Endothelial cell of umbilical vein (primary cell): Measurements from ENCODE around the gene RER1. TPM values are rescaled to one million over a fixed set of nuclear protein-coding genes. Genes with fewer than 3 reads are reported as not detected.

ENCODE experiments used
- BruUV-seq: library from RNA; stranded (reverse); fragments of 400-500 nt; replicated peaks from 2 replicates; lab custom pipeline; 2021; lab: Mats Ljungman, UMichigan
- CTCF ChIA-PET: fragments of 300-600, 350-600 bp; sonication (Branson Sonifier 250); formaldehyde crosslinking; loops from one replicate; lab custom pipeline; 2021; ENCODE audit warnings: antibody characterized with exemption, inconsistent platforms; lab: Charles Lee
- POLR2A ChIA-PET: fragments of 300-600, 350-600 bp; sonication (Branson Sonifier 250); formaldehyde crosslinking; loops from one replicate; lab custom pipeline; 2021; ENCODE audit warnings: antibody characterized with exemption, inconsistent platforms; lab: Charles Lee
- DNase-seq: peaks from one replicate; pipeline ENCODE4 v3.0.0-alpha.2; 2011; ENCODE audit warnings: low read depth, low spot score
- FAIRE-seq: peaks from 2 replicates; lab custom pipeline; 2011; peaks lifted over from hg19 to GRCh38; lab: Jason Lieb, UNC
- H2AFZ ChIP-seq: 2 replicates; pipeline ENCODE4 v1.6.0; 2012; ENCODE audit warnings: low read depth, low read length, control low read depth, inconsistent platforms
- H3K27ac ChIP-seq: 2 replicates; pipeline ENCODE4 v1.5.1; 2011; ENCODE audit warnings: low read depth, mild to moderate bottlenecking, control low read depth, low read length, moderate library complexity; ENCODE audit not compliant: insufficient read depth
- H3K27me3 ChIP-seq, 2 experiments: 2 replicates each; pipeline versions ENCODE4 v1.6.0 to v1.6.1; 2011; ENCODE audit warnings: low read length in 2 of 2, mixed read lengths in 1 of 2; ENCODE audit not compliant: control insufficient read depth in 2 of 2, insufficient read depth in 2 of 2
- H3K36me3 ChIP-seq, 2 experiments: 2 replicates in 1 of 2; 3 replicates in 1 of 2; pipeline ENCODE4 v1.5.1; 2011; ENCODE audit warnings: low read length in 2 of 2, mild to moderate bottlenecking in 1 of 2, moderate library complexity in 1 of 2; ENCODE audit not compliant: control insufficient read depth in 2 of 2, insufficient read depth in 2 of 2; ENCODE audit errors: extremely low read depth in 1 of 2
- H3K4me1 ChIP-seq: 3 replicates; pipeline ENCODE4 v1.5.1; 2011; ENCODE audit warnings: mild to moderate bottlenecking, low read length; ENCODE audit not compliant: control insufficient read depth, insufficient read depth; ENCODE audit errors: extremely low read depth
- H3K4me2 ChIP-seq: 2 replicates; pipeline ENCODE4 v1.6.1; 2011; ENCODE audit warnings: low read length, control low read depth, mixed read lengths; ENCODE audit not compliant: insufficient read depth
- H3K4me3 ChIP-seq, 3 experiments: fragments of 200-600 bp in 1 of 3; sonication (generic), shearing (Covaris generic) in 1 of 3; replicated peaks in 1 of 3; 2 replicates each; pipeline ENCODE4 v1.5.1; 2011 to 2016; ENCODE audit warnings: control low read depth in 3 of 3, low read length in 3 of 3, mild to moderate bottlenecking in 2 of 3, inconsistent platforms in 1 of 3, low read depth in 1 of 3, moderate library complexity in 1 of 3; ENCODE audit not compliant: insufficient read depth in 1 of 3
- H3K79me2 ChIP-seq: 2 replicates; pipeline ENCODE4 v1.6.0; 2012; ENCODE audit warnings: low read length, inconsistent platforms; ENCODE audit not compliant: control insufficient read depth, insufficient read depth
- H3K9ac ChIP-seq: replicated peaks from 2 replicates; pipeline ENCODE3; 2011; ENCODE audit warnings: low read length, control low read depth; ENCODE audit not compliant: insufficient read depth; ENCODE audit errors: extremely low read depth
- H3K9me1 ChIP-seq: replicated peaks from 3 replicates; pipeline ENCODE4 v1.6.0; 2011; ENCODE audit warnings: mild to moderate bottlenecking, low read length; ENCODE audit not compliant: control insufficient read depth, insufficient read depth; ENCODE audit errors: extremely low read depth
- H3K9me3 ChIP-seq: replicated peaks from 2 replicates; pipeline ENCODE4 v1.5.1; 2012; ENCODE audit warnings: low read length, inconsistent platforms; ENCODE audit not compliant: control insufficient read depth, insufficient read depth
- H4K20me1 ChIP-seq: replicated peaks from 2 replicates; pipeline ENCODE3; 2011; ENCODE audit warnings: mild to moderate bottlenecking, low read length; ENCODE audit not compliant: control insufficient read depth, insufficient read depth; ENCODE audit errors: extremely low read depth
- EZH2 ChIP-seq: IDR thresholded peaks from 2 replicates; pipeline ENCODE4 v1.6.1; 2012; ENCODE audit warnings: borderline replicate concordance, low read depth, mild to moderate bottlenecking, moderate library complexity, low read length, inconsistent platforms; ENCODE audit not compliant: severe bottlenecking
- FOS ChIP-seq: IDR thresholded peaks from 2 replicates; pipeline ENCODE4 v1.6.1; 2011; ENCODE audit warnings: mild to moderate bottlenecking, low read length, moderate library complexity, borderline replicate concordance; ENCODE audit not compliant: insufficient read depth
- GATA2 ChIP-seq: IDR thresholded peaks from 2 replicates; pipeline ENCODE4 v1.7.0; 2011; ENCODE audit warnings: low read depth, mild to moderate bottlenecking, moderate library complexity, mixed read lengths, low read length; ENCODE audit not compliant: insufficient read length, insufficient read depth
- JUN ChIP-seq: IDR thresholded peaks from 2 replicates; pipeline ENCODE4 v1.6.1; 2011; ENCODE audit warnings: borderline replicate concordance, low read depth; ENCODE audit not compliant: insufficient read length, insufficient read depth
- MYC ChIP-seq: IDR thresholded peaks from one replicate; pipeline ENCODE4 v1.6.1; 2011; ENCODE audit warnings: mild to moderate bottlenecking, low read depth, low read length
- POLR2A ChIP-seq: IDR thresholded peaks from 2 replicates; pipeline ENCODE4 v1.6.1; 2012; ENCODE audit warnings: low read depth, mild to moderate bottlenecking, control low read depth, low read length
- POLR2AphosphoS5 ChIP-seq: IDR thresholded peaks from 2 replicates; pipeline ENCODE4 v1.6.1; 2012; ENCODE audit warnings: low read depth, mild to moderate bottlenecking, control low read depth, low read length, moderate library complexity; ENCODE audit not compliant: insufficient read depth
- dilution Hi-C: fragments of 300-500 bp; cut with MboI; formaldehyde crosslinking; loops from one replicate; pipeline ENCODE4 v1.15.0; 2019; ENCODE audit warnings: low sequenced_read_pairs; ENCODE audit not compliant: extremely low pct_ligation_motif_present
- intact Hi-C: fragments of 100-400 bp; cut with micrococcal nuclease; formaldehyde crosslinking; loops from one replicate; pipeline ENCODE4 v1.10.0; 2022
- polyA plus RNA-seq, 4 experiments: library from polyadenylated mRNA; depleted of rRNA in 3 of 4; stranded (reverse) in 3 of 4; unstranded in 1 of 4; fragments of >200 nt; gene quantifications; 2 replicates each; pipeline versions ENCODE4 v1.2.1 to v1.2.3, GENCODE V29; 2011 to 2012; ENCODE audit warnings: missing spikeins in 1 of 4
- total RNA-seq: library from RNA; stranded (reverse); gene quantifications from 2 replicates; pipeline ENCODE4 v1.2.3, GENCODE V29; 2021
- TF ChIP-seq, protein P1 (sequence below), 2 donors: IDR thresholded peaks; 1 replicate in 1 of 2; 2 replicates in 1 of 2; pipeline ENCODE4 v1.5.1; 2011; ENCODE audit warnings: low read length in 2 of 2, mild to moderate bottlenecking in 2 of 2, moderate library complexity in 2 of 2, control low read depth in 1 of 2, inconsistent platforms in 1 of 2, low read depth in 1 of 2; ENCODE audit not compliant: insufficient read depth in 1 of 2; ENCODE audit errors: extremely low read depth in 1 of 2
- TF ChIP-seq, protein P2 (sequence below): IDR thresholded peaks from 2 replicates; pipeline ENCODE4 v1.6.1; 2011; ENCODE audit not compliant: insufficient read depth, insufficient read length

RER1 gene
- total and polyA plus RNA-seq, 2 donors (not counting 3 experiments of a cell fraction or from before 2014, with no cell fraction given), result 179 to 292 TPM

DNA sequence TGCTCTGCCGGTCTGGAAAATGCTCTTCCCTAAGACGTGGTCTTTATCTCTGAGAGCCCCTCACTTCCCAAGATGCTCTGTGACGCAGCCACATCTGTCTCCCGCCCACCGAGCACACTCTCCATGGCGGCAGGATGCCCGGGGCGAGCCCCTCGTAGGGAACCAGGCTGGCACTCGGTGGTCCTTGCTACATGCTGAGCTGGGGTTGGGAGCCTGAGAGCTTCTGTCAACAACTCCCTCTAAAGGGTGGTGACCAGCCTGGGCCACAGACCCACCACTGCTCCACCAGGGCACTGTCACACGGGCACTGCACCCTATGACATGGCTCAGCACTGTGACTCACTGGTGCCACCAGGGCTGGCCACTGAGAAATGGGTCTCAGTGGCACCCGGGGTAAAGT is 18.1 kb downstream of the RER1 start:
- no peaks in the 10 kb centered on the region for H3K9me3 ChIP-seq
- H3K36me3 ChIP-seq, result peaks cover 2 to 22% of the 10 kb centered on the region in 2 experiments
- no peak for TF ChIP-seq POLR2AphosphoS5
- no peak for TF ChIP-seq MYC
- no peak for TF ChIP-seq EZH2
- TF ChIP-seq, protein P1, sequence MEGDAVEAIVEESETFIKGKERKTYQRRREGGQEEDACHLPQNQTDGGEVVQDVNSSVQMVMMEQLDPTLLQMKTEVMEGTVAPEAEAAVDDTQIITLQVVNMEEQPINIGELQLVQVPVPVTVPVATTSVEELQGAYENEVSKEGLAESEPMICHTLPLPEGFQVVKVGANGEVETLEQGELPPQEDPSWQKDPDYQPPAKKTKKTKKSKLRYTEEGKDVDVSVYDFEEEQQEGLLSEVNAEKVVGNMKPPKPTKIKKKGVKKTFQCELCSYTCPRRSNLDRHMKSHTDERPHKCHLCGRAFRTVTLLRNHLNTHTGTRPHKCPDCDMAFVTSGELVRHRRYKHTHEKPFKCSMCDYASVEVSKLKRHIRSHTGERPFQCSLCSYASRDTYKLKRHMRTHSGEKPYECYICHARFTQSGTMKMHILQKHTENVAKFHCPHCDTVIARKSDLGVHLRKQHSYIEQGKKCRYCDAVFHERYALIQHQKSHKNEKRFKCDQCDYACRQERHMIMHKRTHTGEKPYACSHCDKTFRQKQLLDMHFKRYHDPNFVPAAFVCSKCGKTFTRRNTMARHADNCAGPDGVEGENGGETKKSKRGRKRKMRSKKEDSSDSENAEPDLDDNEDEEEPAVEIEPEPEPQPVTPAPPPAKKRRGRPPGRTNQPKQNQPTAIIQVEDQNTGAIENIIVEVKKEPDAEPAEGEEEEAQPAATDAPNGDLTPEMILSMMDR (IDR thresholded peaks at IDR 0.05; ENCODE audit: extremely low read depth in 1 of 2, insufficient read depth in 1 of 2, low read depth in 1 of 2, low read length in 2 of 2), result no peak
- TF ChIP-seq, protein P2, sequence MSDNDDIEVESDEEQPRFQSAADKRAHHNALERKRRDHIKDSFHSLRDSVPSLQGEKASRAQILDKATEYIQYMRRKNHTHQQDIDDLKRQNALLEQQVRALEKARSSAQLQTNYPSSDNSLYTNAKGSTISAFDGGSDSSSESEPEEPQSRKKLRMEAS, result no peak
- no peak for TF ChIP-seq FOS
- no peak for TF ChIP-seq JUN
- no peak for TF ChIP-seq GATA2
- no peak for TF ChIP-seq POLR2A
- DNase-seq, result no peak
- BruUV-seq, result no TSS peak
- FAIRE-seq, result no peak
- POLR2A ChIA-PET, result no interaction called here
- no peak overlapping the region for H3K4me3 ChIP-seq
- no peak overlapping the region for H2AFZ ChIP-seq
- CTCF ChIA-PET, result no interaction called here
- H3K27me3 ChIP-seq, result no peaks in the 10 kb centered on the region
- H3K4me2 ChIP-seq, result no peak overlapping the region
- H3K9me1 ChIP-seq, result no peaks in the 10 kb centered on the region
- intact Hi-C loops, result loop anchor here (5.0 to 10.0 kb wide), 3 partner anchors 98 to 1215 kb away; partner anchors contain the start of genes PRDM16 and TPRG1L
- H3K9ac ChIP-seq, result no peak overlapping the region
- no peaks in the 10 kb centered on the region for H4K20me1 ChIP-seq
- dilution Hi-C loops, result no loop called here
- peaks cover 4% of the 10 kb centered on the region for H3K79me2 ChIP-seq
- no peak overlapping the region for H3K27ac ChIP-seq
- H3K4me1 ChIP-seq, result peaks cover 22% of the 10 kb centered on the region
